HL-60 (cell line): ENCODE data around the gene TGFA.

Experiments
- CTCF ChIP-seq: IDR thresholded peaks from one replicate; pipeline ENCODE4 v1.5.1; 2011; ENCODE audit warnings: low read length, control low read depth, inconsistent platforms; ENCODE audit not compliant: insufficient read depth
- REST ChIP-seq: IDR thresholded peaks from 2 replicates; pipeline ENCODE4 v1.6.1; 2012; ENCODE audit warnings: low read depth; ENCODE audit not compliant: insufficient replicate concordance

GRCh38 chr2:70522627-70523026 is 31.0 kb downstream of the TGFA start:
- TF ChIP-seq REST, result no peak
- no peak for TF ChIP-seq CTCF
